CD14-positive monocyte (primary cell): Measurements from ENCODE around the gene ZFP3. TPM values are rescaled to one million over a fixed set of nuclear protein-coding genes. Genes with fewer than 3 reads are reported as not detected.
"Not testable (repeated sequence)": the region's sequence is repeated elsewhere in the genome, so short reads cannot be mapped to it uniquely, and the experiment has no call there.

ENCODE experiments used
- DNase-seq, 3 donors: peaks; one replicate each; pipeline ENCODE4 v3.0.0-alpha.2; 2011 to 2022
- H2AFZ ChIP-seq: 2 replicates; pipeline ENCODE4 v1.6.0; 2012; ENCODE audit warnings: mild to moderate bottlenecking, low read depth, low read length, inconsistent platforms; ENCODE audit not compliant: insufficient read depth, poor library complexity, severe bottlenecking
- H3K27ac ChIP-seq, 2 donors: 1 replicate in 1 of 2; 2 replicates in 1 of 2; pipeline ENCODE4 v1.5.1; 2012 to 2013; ENCODE audit warnings: low read length in 2 of 2, control low read depth in 1 of 2, inconsistent platforms in 1 of 2, low read depth in 1 of 2, mild to moderate bottlenecking in 1 of 2
- H3K27me3 ChIP-seq, 2 donors: one replicate each; pipeline versions ENCODE4 v1.6.0 to v1.6.1; 2011 to 2013; ENCODE audit warnings: low read length in 2 of 2; ENCODE audit not compliant: control insufficient read depth in 2 of 2, insufficient read depth in 2 of 2
- H3K36me3 ChIP-seq, 2 donors: replicated peaks in 1 of 2; 1 replicate in 1 of 2; 2 replicates in 1 of 2; pipeline versions ENCODE4 v1.5.1 to v1.6.1; 2012 to 2013; ENCODE audit warnings: low read length in 2 of 2, control low read depth in 1 of 2, inconsistent platforms in 1 of 2, mild to moderate bottlenecking in 1 of 2; ENCODE audit not compliant: insufficient read depth in 2 of 2, control insufficient read depth in 1 of 2
- H3K4me1 ChIP-seq, 2 donors: 1 replicate in 1 of 2; 2 replicates in 1 of 2; pipeline versions ENCODE4 v1.5.1 to v1.6.1; 2012 to 2013; ENCODE audit warnings: low read length in 2 of 2, control low read depth in 1 of 2, inconsistent platforms in 1 of 2, mild to moderate bottlenecking in 1 of 2, moderate library complexity in 1 of 2; ENCODE audit not compliant: insufficient read depth in 2 of 2, control insufficient read depth in 1 of 2
- H3K4me2 ChIP-seq: replicated peaks from 2 replicates; pipeline ENCODE3; 2012; ENCODE audit warnings: low read length, moderate library complexity, mild to moderate bottlenecking; ENCODE audit not compliant: poor library complexity, severe bottlenecking; ENCODE audit errors: extremely low read depth
- H3K4me3 ChIP-seq, 3 experiments: fragments of 200-600 bp in 1 of 3; sonication (generic) in 1 of 3; replicated peaks in 1 of 3; 1 replicate in 2 of 3; 2 replicates in 1 of 3; pipeline ENCODE4 v1.5.1; 2011 to 2013; ENCODE audit warnings: low read length in 3 of 3, mild to moderate bottlenecking in 3 of 3, control low read depth in 2 of 3, low read depth in 2 of 3, inconsistent platforms in 1 of 3, moderate library complexity in 1 of 3
- H3K79me2 ChIP-seq: 2 replicates; pipeline ENCODE4 v1.6.0; 2012; ENCODE audit warnings: mild to moderate bottlenecking, control low read depth, inconsistent platforms, low read length, moderate library complexity; ENCODE audit not compliant: insufficient read depth
- H3K9ac ChIP-seq: 2 replicates; pipeline ENCODE4 v1.6.0; 2017; ENCODE audit warnings: low read length, mild to moderate bottlenecking; ENCODE audit not compliant: insufficient read depth, poor library complexity, severe bottlenecking
- H3K9me3 ChIP-seq, 2 donors: replicated peaks in 1 of 2; 1 replicate in 1 of 2; 2 replicates in 1 of 2; pipeline versions ENCODE4 v1.5.1 to v1.6.1; 2012 to 2013; ENCODE audit warnings: low read length in 2 of 2, control low read depth in 1 of 2; ENCODE audit not compliant: control insufficient read depth in 1 of 2, insufficient read depth in 1 of 2
- H4K20me1 ChIP-seq: 2 replicates; pipeline ENCODE4 v1.6.0; 2012; ENCODE audit warnings: mild to moderate bottlenecking, low read length, control low read depth, moderate library complexity; ENCODE audit not compliant: insufficient read depth
- H3K27ac Mint-ChIP-seq, 7 donors: one replicate each; pipeline ENCODE4 v1.8.0; 2020; ENCODE audit warnings: mild to moderate bottlenecking in 7 of 7, mixed read lengths in 7 of 7, moderate library complexity in 6 of 7, inconsistent platforms in 2 of 7
- H3K27me3 Mint-ChIP-seq, 3 donors: one replicate each; pipeline ENCODE4 v1.8.0; 2021 to 2022; ENCODE audit warnings: low read depth in 3 of 3, mild to moderate bottlenecking in 3 of 3, mixed read lengths in 3 of 3, moderate library complexity in 3 of 3, inconsistent platforms in 1 of 3
- H3K36me3 Mint-ChIP-seq, 2 donors: one replicate each; pipeline ENCODE4 v1.8.0; 2020; ENCODE audit warnings: mixed read lengths in 2 of 2, inconsistent platforms in 1 of 2, mild to moderate bottlenecking in 1 of 2
- H3K4me1 Mint-ChIP-seq: one replicate; pipeline ENCODE4 v1.8.0; 2020; ENCODE audit warnings: mild to moderate bottlenecking, mixed read lengths
- H3K4me3 Mint-ChIP-seq, 2 donors: one replicate each; pipeline ENCODE4 v1.8.0; 2020; ENCODE audit warnings: mild to moderate bottlenecking in 2 of 2, mixed read lengths in 2 of 2, moderate library complexity in 1 of 2
- H3K9me3 Mint-ChIP-seq, 7 donors: one replicate each; pipeline ENCODE4 v1.8.0; 2020 to 2022; ENCODE audit warnings: mixed read lengths in 7 of 7, mild to moderate bottlenecking in 6 of 7, moderate library complexity in 6 of 7, inconsistent platforms in 2 of 7
- WGBS: methylation state at CpG from one replicate; pipeline ENCODE4 v1.1.5; 2013; ENCODE audit warnings: missing lambda C conversion rate; ENCODE audit not compliant: insufficient coverage; 5-methylcytosine and 5-hydroxymethylcytosine counted together
- intact Hi-C, 2 donors: fragments of 100-400 bp; cut with micrococcal nuclease; formaldehyde crosslinking; loops; one replicate each; pipeline versions ENCODE4 v1.15.0 to v1.15.1; 2023
- polyA plus RNA-seq, 3 donors: library from polyadenylated mRNA; depleted of rRNA in 1 of 3; unstranded in 2 of 3; stranded (reverse) in 1 of 3; fragments of 300-500 nt in 2 of 3; fragments of >200 nt in 1 of 3; fragmentation: Illumina TruSeq in 2 of 3; gene quantifications; 1 replicate in 2 of 3; 2 replicates in 1 of 3; pipeline ENCODE4 v1.2.3, GENCODE V29; 2012 to 2021
- TF ChIP-seq, protein P1 (sequence below): fragments of 200-600 bp; IDR thresholded peaks from one replicate; pipeline ENCODE4 v1.8.0; 2022; ENCODE audit warnings: antibody characterized with exemption, mild to moderate bottlenecking

The ZFP3 gene
- polyA plus RNA-seq, 3 donors = 0.39 to 1.9 (median 0.75) TPM

DNA sequence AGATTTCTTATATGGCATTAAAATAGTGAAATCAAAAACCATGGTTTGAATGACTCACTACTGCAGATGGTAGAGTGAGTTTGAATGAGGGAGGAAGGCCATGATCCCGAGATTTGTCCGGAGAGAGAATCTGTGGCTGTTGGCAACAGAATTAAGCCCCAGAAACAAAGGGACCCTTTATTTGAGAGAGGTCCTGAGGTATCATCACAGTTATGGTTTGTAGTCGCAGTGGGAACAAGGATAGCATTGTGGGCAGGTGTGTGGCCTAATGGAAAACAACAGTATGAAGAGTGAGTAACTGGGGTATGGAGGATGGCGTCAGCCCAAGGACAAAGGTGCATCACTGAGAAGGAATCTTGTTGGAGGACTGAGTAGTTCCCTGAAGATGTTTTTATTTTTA lies 8.5 kb upstream of the ZFP3 start:
- Histone ChIP-seq H3K27me3 (no peaks in the 10 kb centered on the region), H3K4me2 (no peak overlapping the region), H3K9me3 (no peaks in the 10 kb centered on the region), H3K36me3 (no peaks in the 10 kb centered on the region), H3K9ac (no peak overlapping the region), H3K27ac (no peak overlapping the region), H2AFZ (no peak overlapping the region), H3K4me3 (no peak overlapping the region), H4K20me1 (no peaks in the 10 kb centered on the region), H3K4me1 (no peaks in the 10 kb centered on the region), H3K79me2 (no peaks in the 10 kb centered on the region)
- Mint-ChIP-seq H3K36me3 (no peaks in the 10 kb centered on the region), H3K27me3 (peaks cover 8 to 19% (median 13%) of the 10 kb centered on the region in 3 donors), H3K4me1 (peaks cover 3% of the 10 kb centered on the region), H3K9me3 (peaks cover 0 to 2% (median 0%) of the 10 kb centered on the region in 7 donors), H3K4me3 (no peak overlapping the region), H3K27ac (no peak overlapping the region)
- TF ChIP-seq, protein P1, sequence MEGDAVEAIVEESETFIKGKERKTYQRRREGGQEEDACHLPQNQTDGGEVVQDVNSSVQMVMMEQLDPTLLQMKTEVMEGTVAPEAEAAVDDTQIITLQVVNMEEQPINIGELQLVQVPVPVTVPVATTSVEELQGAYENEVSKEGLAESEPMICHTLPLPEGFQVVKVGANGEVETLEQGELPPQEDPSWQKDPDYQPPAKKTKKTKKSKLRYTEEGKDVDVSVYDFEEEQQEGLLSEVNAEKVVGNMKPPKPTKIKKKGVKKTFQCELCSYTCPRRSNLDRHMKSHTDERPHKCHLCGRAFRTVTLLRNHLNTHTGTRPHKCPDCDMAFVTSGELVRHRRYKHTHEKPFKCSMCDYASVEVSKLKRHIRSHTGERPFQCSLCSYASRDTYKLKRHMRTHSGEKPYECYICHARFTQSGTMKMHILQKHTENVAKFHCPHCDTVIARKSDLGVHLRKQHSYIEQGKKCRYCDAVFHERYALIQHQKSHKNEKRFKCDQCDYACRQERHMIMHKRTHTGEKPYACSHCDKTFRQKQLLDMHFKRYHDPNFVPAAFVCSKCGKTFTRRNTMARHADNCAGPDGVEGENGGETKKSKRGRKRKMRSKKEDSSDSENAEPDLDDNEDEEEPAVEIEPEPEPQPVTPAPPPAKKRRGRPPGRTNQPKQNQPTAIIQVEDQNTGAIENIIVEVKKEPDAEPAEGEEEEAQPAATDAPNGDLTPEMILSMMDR = no peak
- no peak for DNase-seq
- intact Hi-C loops = loop anchor here in 1 of 2 donors (10.0 kb wide), 1 partner anchor 165 kb away; the partner anchor contains the start of gene CHRNE
- WGBS = 94% methylated on average over 4 of the region's 4 CpGs

DNA sequence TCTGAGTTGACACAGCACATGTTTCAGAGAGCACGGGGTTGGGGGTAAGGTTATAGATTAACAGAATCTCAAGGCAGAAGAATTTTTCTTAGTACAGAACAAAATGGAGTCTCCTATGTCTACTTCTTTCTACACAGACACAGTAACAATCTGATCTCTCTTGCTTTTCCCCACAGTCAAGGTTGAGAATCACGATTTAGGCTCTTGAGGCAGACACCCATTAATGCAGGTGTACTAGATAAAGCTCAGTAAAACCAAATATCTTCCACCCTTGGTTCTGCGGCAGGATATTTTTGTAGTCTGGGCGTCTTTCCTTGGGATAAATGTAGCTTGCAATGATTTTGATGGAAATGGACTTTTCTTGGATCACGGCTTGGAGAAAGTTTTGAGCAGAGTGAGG lies 2.8 kb upstream of the ZFP3 start:
- H3K36me3 ChIP-seq, H3K79me2 ChIP-seq, H3K9ac ChIP-seq, H3K27me3 ChIP-seq, H3K4me3 Mint-ChIP-seq, H3K4me3 ChIP-seq, H3K36me3 Mint-ChIP-seq, H2AFZ ChIP-seq, intact Hi-C loops, H3K9me3 ChIP-seq, H4K20me1 ChIP-seq, H3K27ac ChIP-seq, H3K27ac Mint-ChIP-seq, H3K4me2 ChIP-seq, DNase-seq: not testable (repeated sequence)
- Mint-ChIP-seq H3K9me3 (peaks cover 4 to 24% (median 18%) of the 10 kb centered on the region in 7 donors), H3K4me1 (peaks cover 14% of the 10 kb centered on the region), H3K27me3 (peaks cover 8 to 18% (median 15%) of the 10 kb centered on the region in 3 donors)
- H3K4me1 ChIP-seq = peaks cover 16 to 20% of the 10 kb centered on the region in 2 donors
- WGBS = 100% methylated on average over 2 of the region's 5 CpGs

DNA sequence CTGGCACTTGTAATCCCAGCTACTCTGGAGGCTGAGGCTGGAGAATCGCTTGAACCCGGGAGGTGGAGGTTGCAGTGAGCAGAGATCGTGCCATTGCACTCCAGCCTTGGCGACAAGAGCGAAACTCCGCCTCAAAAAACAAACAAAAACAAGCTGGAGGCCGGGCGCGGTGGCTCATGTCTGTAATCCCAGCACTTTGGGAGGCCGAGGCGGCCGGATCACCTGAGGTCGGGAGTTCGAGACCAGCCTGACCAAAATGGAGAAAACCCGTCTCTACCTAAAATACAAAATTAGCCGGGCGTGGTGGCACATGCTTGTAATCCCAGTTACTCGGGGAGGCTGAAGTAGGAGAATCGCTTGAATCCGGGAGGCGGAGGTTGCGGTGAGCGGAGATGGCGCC lies 992 bp upstream of the ZFP3 start:
- H3K27ac ChIP-seq, H4K20me1 ChIP-seq, DNase-seq, H3K79me2 ChIP-seq, H3K9ac ChIP-seq, H3K27me3 ChIP-seq, intact Hi-C loops: not testable (repeated sequence)
- H3K4me1 ChIP-seq = peaks cover 16 to 20% of the 10 kb centered on the region in 2 donors
- H3K4me2 ChIP-seq = peak overlapping the region; percentile 95
- WGBS = 100% methylated on average over 3 of the region's 24 CpGs
- Mint-ChIP-seq H3K4me3 (peak overlapping the region; percentile 94 to 96), H3K27me3 (peaks cover 8 to 18% (median 15%) of the 10 kb centered on the region in 3 donors), H3K27ac (peak overlapping the region in 2 of 7 donors; percentile 8 to 68), H3K9me3 (peaks cover 11 to 33% (median 31%) of the 10 kb centered on the region in 7 donors), H3K36me3 (peaks cover 12 to 16% of the 10 kb centered on the region in 2 donors), H3K4me1 (peaks cover 17% of the 10 kb centered on the region)
- H3K9me3 ChIP-seq = peaks cover under 1 to 18% of the 10 kb centered on the region in 2 donors
- H3K36me3 ChIP-seq = peaks cover 0 to 13% of the 10 kb centered on the region in 2 donors
- H2AFZ ChIP-seq = peak overlapping the region; percentile 99
- peak overlapping the region in 1 of 3 experiments; percentile 86 for H3K4me3 ChIP-seq
